ENCODE measurements around the gene EMP3. TPM values are rescaled to one million over a fixed set of nuclear protein-coding genes. Genes with fewer than 3 reads are reported as not detected.

The EMP3 gene, protein sequence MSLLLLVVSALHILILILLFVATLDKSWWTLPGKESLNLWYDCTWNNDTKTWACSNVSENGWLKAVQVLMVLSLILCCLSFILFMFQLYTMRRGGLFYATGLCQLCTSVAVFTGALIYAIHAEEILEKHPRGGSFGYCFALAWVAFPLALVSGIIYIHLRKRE
- 0.60 and 6.3 TPM in 2 replicates for total RNA-seq

GRCh38 chr19:48325265-48325910, at the start of gene EMP3:
EMP3 (plus strand) TSS chr19:48325552; CDS start chr19:48326845, 1,293 bp downstream.

GRCh38 chr19:48363810-48364597, 38.7 kb downstream of the EMP3 start, which contains the start of the genes SYNGR4 and TMEM143:
SYNGR4 (plus strand) TSS chr19:48364367; CDS start chr19:48365843, 1,476 bp downstream.
TMEM143 (minus strand) TSS chr19:48363940; CDS start chr19:48363920, 20 bp downstream.

Other genes with a start within 250 kb of the EMP3 start
- gene PLA2G4C, start 214.7 kb upstream of the EMP3 start, total RNA-seq = 34.8 and 64.0 TPM in 2 replicates
- 17.9 and 18.7 TPM in 2 replicates for gene LIG1, start 155.2 kb upstream of the EMP3 start, total RNA-seq
- 2.3 and 2.9 TPM in 2 replicates for gene ZSWIM9, start 154.9 kb upstream of the EMP3 start, total RNA-seq
- gene CARD8, start 69.6 kb upstream of the EMP3 start, total RNA-seq = 62.0 and 103 TPM in 2 replicates
- gene ZNF114, start 55.5 kb upstream of the EMP3 start, total RNA-seq = 0.26 and 0.76 TPM in 2 replicates
- gene TMEM143, start 38.4 kb downstream of the EMP3 start, total RNA-seq = 1.7 and 2.7 TPM in 2 replicates
- not detected in 2 replicates for gene SYNGR4, start 38.8 kb downstream of the EMP3 start, total RNA-seq
- gene KDELR1, start 66.0 kb downstream of the EMP3 start, total RNA-seq = 34.7 and 35.4 TPM in 2 replicates
- gene GRIN2D, start 68.1 kb downstream of the EMP3 start, total RNA-seq = 0.26 and 0.33 TPM in 2 replicates
- 14.7 and 24.4 TPM in 2 replicates for gene GRWD1, start 120.4 kb downstream of the EMP3 start, total RNA-seq
- gene KCNJ14, start 130.0 kb downstream of the EMP3 start, total RNA-seq = 0.11 and 0.26 TPM in 2 replicates
- 54.6 and 64.6 TPM in 2 replicates for gene CYTH2, start 143.8 kb downstream of the EMP3 start, total RNA-seq
- gene LMTK3, start 186.3 kb downstream of the EMP3 start, total RNA-seq = under 0.01 TPM in 1 of 2 replicates, not detected in the other
- gene SULT2B1, start 226.6 kb downstream of the EMP3 start, total RNA-seq = 0.11 TPM in 1 of 2 replicates, not detected in the other

All from dermis lymphatic vessel endothelial cell (primary cell).